ENCODE results near the gene PRKCA. TPM values are rescaled to one million over a fixed set of nuclear protein-coding genes. Genes with fewer than 3 reads are reported as not detected.
"Not testable (repeated sequence)": the region's sequence is repeated elsewhere in the genome, so short reads cannot be mapped to it uniquely, and the experiment has no call there.

The PRKCA gene
- total RNA-seq, 3 donors from 2014 or later, result 5.1 to 10.5 (median 6.6) TPM

GRCh38 chr17:66487121-66487520 is 184.7 kb downstream of the PRKCA start:
- no peak for DNase-seq (ENCODE audit: low spot score in 2 of 2)
- Histone ChIP-seq H3K36me3 (no peaks in the 10 kb centered on the region), H3K4me3 (no peak overlapping the region), H3K4me1 (no peaks in the 10 kb centered on the region), H3K27me3 (no peaks in the 10 kb centered on the region), H3K27ac (no peak overlapping the region), H3K9me3 (no peaks in the 10 kb centered on the region)
- TF ChIP-seq POLR2A (IDR thresholded peaks at IDR 0.05) (no peak), POLR2AphosphoS5 (IDR thresholded peaks at IDR 0.05) (no peak), CTCF (IDR thresholded peaks at IDR 0.05) (no peak)
- intact Hi-C loops (cut with DNase I; ENCODE audit: low total_unique reads), result no loop called here

GRCh38 chr17:66487981-66488468 is 185.6 kb downstream of the PRKCA start:
- no peaks in the 10 kb centered on the region for H3K27me3 ChIP-seq
- no peak overlapping the region for H3K27ac ChIP-seq
- H3K36me3 ChIP-seq, result no peaks in the 10 kb centered on the region
- no peak overlapping the region for H3K4me3 ChIP-seq
- no peak for DNase-seq (ENCODE audit: low spot score in 2 of 2)
- TF ChIP-seq POLR2AphosphoS5 (IDR thresholded peaks at IDR 0.05) (no peak), CTCF (IDR thresholded peaks at IDR 0.05) (no peak), POLR2A (IDR thresholded peaks at IDR 0.05) (no peak)
- H3K4me1 ChIP-seq, result no peaks in the 10 kb centered on the region
- H3K9me3 ChIP-seq, result no peaks in the 10 kb centered on the region
- intact Hi-C loops (cut with DNase I; ENCODE audit: low total_unique reads), result no loop called here

- Histone ChIP-seq H3K27ac (no peak overlapping the region), H3K9me3 (no peaks in the 10 kb centered on the region), H3K4me3 (no peak overlapping the region), H3K4me1 (no peaks in the 10 kb centered on the region), H3K36me3 (no peaks in the 10 kb centered on the region), H3K27me3 (no peaks in the 10 kb centered on the region)
- intact Hi-C loops (cut with DNase I; ENCODE audit: low total_unique reads), result no loop called here
- TF ChIP-seq POLR2AphosphoS5 (IDR thresholded peaks at IDR 0.05), result no peak
- no peak for TF ChIP-seq POLR2A (IDR thresholded peaks at IDR 0.05)
- TF ChIP-seq CTCF (IDR thresholded peaks at IDR 0.05), result no peak
- no peak for DNase-seq (ENCODE audit: low spot score in 2 of 2)
Observed at GRCh38 chr17:66488864-66489263, 186.5 kb downstream of the PRKCA start.

GRCh38 chr17:66489576-66489975 is 187.2 kb downstream of the PRKCA start:
- H3K27ac ChIP-seq; intact Hi-C loops (cut with DNase I; ENCODE audit: low total_unique reads); DNase-seq (ENCODE audit: low spot score in 2 of 2); H3K4me3 ChIP-seq; H3K9me3 ChIP-seq; H3K27me3 ChIP-seq; H3K4me1 ChIP-seq; H3K36me3 ChIP-seq: not testable (repeated sequence)

GRCh38 chr17:66491213-66491612 is 188.8 kb downstream of the PRKCA start:
- no peak overlapping the region for H3K27ac ChIP-seq
- no peaks in the 10 kb centered on the region for H3K4me1 ChIP-seq
- intact Hi-C loops (cut with DNase I; ENCODE audit: low total_unique reads), result no loop called here
- H3K4me3 ChIP-seq, result no peak overlapping the region
- TF ChIP-seq POLR2AphosphoS5 (IDR thresholded peaks at IDR 0.05), result no peak
- TF ChIP-seq POLR2A (IDR thresholded peaks at IDR 0.05), result no peak
- no peak for TF ChIP-seq CTCF (IDR thresholded peaks at IDR 0.05)
- H3K9me3 ChIP-seq, result no peaks in the 10 kb centered on the region
- no peaks in the 10 kb centered on the region for H3K36me3 ChIP-seq
- no peak for DNase-seq (ENCODE audit: low spot score in 2 of 2)
- H3K27me3 ChIP-seq, result no peaks in the 10 kb centered on the region

GRCh38 chr17:66491665-66492064 is 189.3 kb downstream of the PRKCA start:
- intact Hi-C loops (cut with DNase I; ENCODE audit: low total_unique reads), result no loop called here
- Histone ChIP-seq H3K4me1 (no peaks in the 10 kb centered on the region), H3K27me3 (no peaks in the 10 kb centered on the region), H3K27ac (no peak overlapping the region), H3K36me3 (no peaks in the 10 kb centered on the region), H3K9me3 (no peaks in the 10 kb centered on the region), H3K4me3 (no peak overlapping the region)
- DNase-seq (ENCODE audit: low spot score in 2 of 2), result no peak
- TF ChIP-seq POLR2AphosphoS5 (IDR thresholded peaks at IDR 0.05) (no peak), CTCF (IDR thresholded peaks at IDR 0.05) (no peak), POLR2A (IDR thresholded peaks at IDR 0.05) (no peak)
